Effector memory CD8-positive, alpha-beta T cell (primary cell): Measurements from ENCODE around the gene GABRG3.

ENCODE experiments used
- ATAC-seq: fragments of 150-1000 bp; cut with Tn5 transposase; replicated peaks from 2 replicates; pipeline ENCODE4 v1.10.0; 2021; ENCODE audit warnings: mild to moderate bottlenecking, moderate library complexity
- DNase-seq, 3 experiments: peaks; one replicate each; pipeline ENCODE4 v3.0.0; 2021
- H3K27ac Mint-ChIP-seq, 2 donors: one replicate each; pipeline ENCODE4 v1.8.0; 2022; ENCODE audit warnings: mild to moderate bottlenecking in 2 of 2, mixed read lengths in 2 of 2, moderate library complexity in 2 of 2
- H3K27me3 Mint-ChIP-seq, 2 donors: one replicate each; pipeline ENCODE4 v1.8.0; 2022; ENCODE audit warnings: mixed read lengths in 2 of 2
- H3K36me3 Mint-ChIP-seq: one replicate; pipeline ENCODE4 v1.8.0; 2022; ENCODE audit warnings: mild to moderate bottlenecking, moderate library complexity, mixed read lengths; ENCODE audit not compliant: insufficient read depth
- H3K4me1 Mint-ChIP-seq, 2 donors: one replicate each; pipeline ENCODE4 v1.8.0; 2022; ENCODE audit warnings: low read depth in 2 of 2, mixed read lengths in 2 of 2
- H3K4me3 Mint-ChIP-seq, 2 donors: one replicate each; pipeline ENCODE4 v1.8.0; 2022; ENCODE audit warnings: mild to moderate bottlenecking in 2 of 2, mixed read lengths in 2 of 2, moderate library complexity in 2 of 2
- H3K9me3 Mint-ChIP-seq, 2 donors: one replicate each; pipeline ENCODE4 v1.8.0; 2022; ENCODE audit warnings: mixed read lengths in 2 of 2

Gene GABRG3

GRCh38 chr15:27238707-27239423 lies 267.9 kb downstream of the GABRG3 start:
- Mint-ChIP-seq H3K9me3 (peaks cover 0 to 7% of the 10 kb centered on the region in 2 donors), H3K4me1 (no peaks in the 10 kb centered on the region), H3K27ac (no peak overlapping the region), H3K36me3 (no peaks in the 10 kb centered on the region), H3K4me3 (no peak overlapping the region), H3K27me3 (no peaks in the 10 kb centered on the region)
- ATAC-seq (no peak), DNase-seq (no peak)

GRCh38 chr15:27241943-27242342 lies 271.0 kb downstream of the GABRG3 start:
- H3K27ac Mint-ChIP-seq, result no peak overlapping the region
- no peak overlapping the region for H3K4me3 Mint-ChIP-seq
- DNase-seq (no peak), ATAC-seq (no peak)
- H3K36me3 Mint-ChIP-seq, result no peaks in the 10 kb centered on the region
- H3K4me1 Mint-ChIP-seq, result no peaks in the 10 kb centered on the region
- no peaks in the 10 kb centered on the region for H3K27me3 Mint-ChIP-seq
- H3K9me3 Mint-ChIP-seq, result peaks cover 0 to 7% of the 10 kb centered on the region in 2 donors

- DNase-seq (no peak), ATAC-seq (no peak)
- Mint-ChIP-seq H3K4me1 (no peaks in the 10 kb centered on the region), H3K27ac (no peak overlapping the region), H3K36me3 (no peaks in the 10 kb centered on the region), H3K27me3 (no peaks in the 10 kb centered on the region), H3K9me3 (peaks cover 3 to 21% of the 10 kb centered on the region in 2 donors), H3K4me3 (no peak overlapping the region)
Measured at GRCh38 chr15:27244047-27244446, 273.1 kb downstream of the GABRG3 start.

GRCh38 chr15:27248251-27248650 lies 277.3 kb downstream of the GABRG3 start:
- Mint-ChIP-seq H3K9me3 (peaks cover 3 to 17% of the 10 kb centered on the region in 2 donors), H3K4me3 (no peak overlapping the region), H3K27me3 (no peaks in the 10 kb centered on the region), H3K27ac (no peak overlapping the region), H3K4me1 (no peaks in the 10 kb centered on the region), H3K36me3 (no peaks in the 10 kb centered on the region)
- DNase-seq (no peak), ATAC-seq (no peak)

- no peak for ATAC-seq
- Mint-ChIP-seq H3K9me3 (peaks cover 5 to 20% of the 10 kb centered on the region in 2 donors), H3K27me3 (no peaks in the 10 kb centered on the region), H3K4me3 (no peak overlapping the region), H3K4me1 (no peaks in the 10 kb centered on the region), H3K27ac (no peak overlapping the region), H3K36me3 (no peaks in the 10 kb centered on the region)
- no peak for DNase-seq
Measured at GRCh38 chr15:27249046-27249759, 278.2 kb downstream of the GABRG3 start.

GRCh38 chr15:27249760-27250109 lies 278.8 kb downstream of the GABRG3 start:
- no peaks in the 10 kb centered on the region for H3K27me3 Mint-ChIP-seq
- H3K4me1 Mint-ChIP-seq, result no peaks in the 10 kb centered on the region
- ATAC-seq, result no peak
- no peak overlapping the region for H3K4me3 Mint-ChIP-seq
- no peak overlapping the region for H3K27ac Mint-ChIP-seq
- no peak for DNase-seq
- H3K36me3 Mint-ChIP-seq, result no peaks in the 10 kb centered on the region
- H3K9me3 Mint-ChIP-seq, result peaks cover 7 to 23% of the 10 kb centered on the region in 2 donors

GRCh38 chr15:27250223-27250622 lies 279.2 kb downstream of the GABRG3 start:
- H3K27me3 Mint-ChIP-seq, result no peaks in the 10 kb centered on the region
- no peak for DNase-seq
- peaks cover 7 to 23% of the 10 kb centered on the region in 2 donors for H3K9me3 Mint-ChIP-seq
- no peaks in the 10 kb centered on the region for H3K36me3 Mint-ChIP-seq
- no peak overlapping the region for H3K4me3 Mint-ChIP-seq
- ATAC-seq, result no peak
- no peaks in the 10 kb centered on the region for H3K4me1 Mint-ChIP-seq
- no peak overlapping the region for H3K27ac Mint-ChIP-seq

- DNase-seq, result no peak
- Mint-ChIP-seq H3K36me3 (no peaks in the 10 kb centered on the region), H3K4me3 (no peak overlapping the region), H3K27ac (no peak overlapping the region), H3K27me3 (no peaks in the 10 kb centered on the region), H3K9me3 (peaks cover 9 to 11% of the 10 kb centered on the region in 2 donors), H3K4me1 (no peaks in the 10 kb centered on the region)
- no peak for ATAC-seq
Measured at GRCh38 chr15:27254055-27254454, 283.1 kb downstream of the GABRG3 start.

GRCh38 chr15:27254801-27255200 lies 283.8 kb downstream of the GABRG3 start:
- H3K4me3 Mint-ChIP-seq, result no peak overlapping the region
- H3K27ac Mint-ChIP-seq, result no peak overlapping the region
- DNase-seq (no peak), ATAC-seq (no peak)
- H3K36me3 Mint-ChIP-seq, result no peaks in the 10 kb centered on the region
- no peaks in the 10 kb centered on the region for H3K4me1 Mint-ChIP-seq
- no peaks in the 10 kb centered on the region for H3K27me3 Mint-ChIP-seq
- peaks cover 9 to 11% of the 10 kb centered on the region in 2 donors for H3K9me3 Mint-ChIP-seq

- H3K9me3 Mint-ChIP-seq, result peaks cover 16% of the 10 kb centered on the region in 2 donors
- no peak overlapping the region for H3K27ac Mint-ChIP-seq
- DNase-seq (no peak), ATAC-seq (no peak)
- no peaks in the 10 kb centered on the region for H3K4me1 Mint-ChIP-seq
- no peaks in the 10 kb centered on the region for H3K36me3 Mint-ChIP-seq
- no peaks in the 10 kb centered on the region for H3K27me3 Mint-ChIP-seq
- H3K4me3 Mint-ChIP-seq, result no peak overlapping the region
Measured at GRCh38 chr15:27256446-27256845, 285.5 kb downstream of the GABRG3 start.

- Mint-ChIP-seq H3K36me3 (no peaks in the 10 kb centered on the region), H3K9me3 (peaks cover 16 to 19% of the 10 kb centered on the region in 2 donors), H3K4me1 (no peaks in the 10 kb centered on the region), H3K27ac (no peak overlapping the region), H3K4me3 (no peak overlapping the region), H3K27me3 (no peaks in the 10 kb centered on the region)
- no peak for ATAC-seq
- no peak for DNase-seq
Measured at GRCh38 chr15:27258287-27258686, 287.3 kb downstream of the GABRG3 start.

GRCh38 chr15:27260523-27260922 lies 289.5 kb downstream of the GABRG3 start:
- ATAC-seq (no peak), DNase-seq (no peak)
- H3K27me3 Mint-ChIP-seq, result no peaks in the 10 kb centered on the region
- no peak overlapping the region for H3K27ac Mint-ChIP-seq
- no peak overlapping the region for H3K4me3 Mint-ChIP-seq
- no peaks in the 10 kb centered on the region for H3K36me3 Mint-ChIP-seq
- H3K4me1 Mint-ChIP-seq, result no peaks in the 10 kb centered on the region
- H3K9me3 Mint-ChIP-seq, result peaks cover 7 to 17% of the 10 kb centered on the region in 2 donors

GRCh38 chr15:27268923-27269322 lies 297.9 kb downstream of the GABRG3 start:
- no peak overlapping the region for H3K4me3 Mint-ChIP-seq
- no peak overlapping the region for H3K27ac Mint-ChIP-seq
- DNase-seq (no peak), ATAC-seq (no peak)
- no peaks in the 10 kb centered on the region for H3K4me1 Mint-ChIP-seq
- peaks cover 21 to 33% of the 10 kb centered on the region in 2 donors for H3K9me3 Mint-ChIP-seq
- H3K36me3 Mint-ChIP-seq, result peaks cover 2% of the 10 kb centered on the region
- no peaks in the 10 kb centered on the region for H3K27me3 Mint-ChIP-seq

- no peaks in the 10 kb centered on the region for H3K27me3 Mint-ChIP-seq
- DNase-seq (no peak), ATAC-seq (no peak)
- peaks cover 20 to 33% of the 10 kb centered on the region in 2 donors for H3K9me3 Mint-ChIP-seq
- peaks cover 2% of the 10 kb centered on the region for H3K36me3 Mint-ChIP-seq
- no peak overlapping the region for H3K27ac Mint-ChIP-seq
- no peak overlapping the region for H3K4me3 Mint-ChIP-seq
- H3K4me1 Mint-ChIP-seq, result no peaks in the 10 kb centered on the region
Measured at GRCh38 chr15:27271258-27271657, 300.3 kb downstream of the GABRG3 start.
